Activated T-cell treated with anti-CD3 and anti-CD28 coated beads, Interleukin-2, amount 50 U/mL, for 4 hours (primary cell): Measurements from ENCODE around the gene MEPCE. TPM values are rescaled to one million over a fixed set of nuclear protein-coding genes. Genes with fewer than 3 reads are reported as not detected.

ENCODE experiments used
- ATAC-seq, 2 donors: fragments of 200-7000 bp; cut with Tn5 transposase; one replicate each; pipeline ENCODE4 v1.10.0; 2021
- DNase-seq: peaks from one replicate; pipeline ENCODE4 v3.0.0-alpha.2; 2020
- H3K27me3 Mint-ChIP-seq: one replicate; pipeline ENCODE4 v1.8.0; 2021; ENCODE audit warnings: low read depth, mixed read lengths
- H3K36me3 Mint-ChIP-seq: one replicate; pipeline ENCODE4 v1.8.0; 2022; ENCODE audit warnings: mixed read lengths; ENCODE audit not compliant: insufficient read depth
- H3K4me1 Mint-ChIP-seq: one replicate; pipeline ENCODE4 v1.8.0; 2021; ENCODE audit warnings: low read depth, mixed read lengths
- H3K4me3 Mint-ChIP-seq: one replicate; pipeline ENCODE4 v1.8.0; 2021; ENCODE audit warnings: mild to moderate bottlenecking, moderate library complexity, mixed read lengths
- H3K9me3 Mint-ChIP-seq: one replicate; pipeline ENCODE4 v1.8.0; 2021; ENCODE audit warnings: mixed read lengths
- total RNA-seq, 3 donors: library from RNA; stranded (reverse); gene quantifications; one replicate each; pipeline ENCODE4 v1.2.1, GENCODE V29; 2021

The MEPCE gene
- total RNA-seq, 3 donors from 2014 or later, result 82.4 to 87.2 (median 84.4) TPM

- ATAC-seq (no peak), DNase-seq (no peak)
- no peaks in the 10 kb centered on the region for H3K9me3 Mint-ChIP-seq
- H3K4me1 Mint-ChIP-seq, result peaks cover 43% of the 10 kb centered on the region
- no peaks in the 10 kb centered on the region for H3K27me3 Mint-ChIP-seq
- H3K4me3 Mint-ChIP-seq, result no peak overlapping the region
- H3K36me3 Mint-ChIP-seq, result peaks cover 8% of the 10 kb centered on the region
These were observed 43.3 kb downstream of the MEPCE start for GRCh38 chr7:100472854-100473499.

DNA sequence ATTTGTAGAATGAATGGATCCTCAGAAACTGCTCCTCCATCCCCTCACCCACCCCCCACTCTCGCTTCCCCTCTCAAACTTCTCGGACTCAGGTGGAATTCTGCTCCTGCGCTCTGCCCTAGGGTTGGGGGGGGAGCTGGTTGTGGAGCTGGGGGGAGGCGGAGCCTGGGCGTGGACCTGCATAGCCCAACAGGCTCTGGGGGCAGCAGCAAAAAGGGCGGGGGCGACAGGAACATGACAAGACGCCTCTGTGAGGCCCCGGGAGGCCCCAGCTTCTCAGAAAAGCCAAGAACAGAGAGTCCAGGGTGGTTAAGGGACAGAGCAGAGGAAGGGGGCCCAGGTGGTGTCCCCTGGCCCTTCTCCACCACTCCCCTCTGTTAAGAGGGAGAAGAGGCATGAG, 45.9 kb downstream of the MEPCE start:
- Mint-ChIP-seq H3K36me3 (peaks cover 7% of the 10 kb centered on the region), H3K27me3 (no peaks in the 10 kb centered on the region), H3K9me3 (no peaks in the 10 kb centered on the region), H3K4me1 (peaks cover 40% of the 10 kb centered on the region), H3K4me3 (peak overlapping the region; percentile 82)
- no peak for ATAC-seq
- DNase-seq, result no peak

DNA sequence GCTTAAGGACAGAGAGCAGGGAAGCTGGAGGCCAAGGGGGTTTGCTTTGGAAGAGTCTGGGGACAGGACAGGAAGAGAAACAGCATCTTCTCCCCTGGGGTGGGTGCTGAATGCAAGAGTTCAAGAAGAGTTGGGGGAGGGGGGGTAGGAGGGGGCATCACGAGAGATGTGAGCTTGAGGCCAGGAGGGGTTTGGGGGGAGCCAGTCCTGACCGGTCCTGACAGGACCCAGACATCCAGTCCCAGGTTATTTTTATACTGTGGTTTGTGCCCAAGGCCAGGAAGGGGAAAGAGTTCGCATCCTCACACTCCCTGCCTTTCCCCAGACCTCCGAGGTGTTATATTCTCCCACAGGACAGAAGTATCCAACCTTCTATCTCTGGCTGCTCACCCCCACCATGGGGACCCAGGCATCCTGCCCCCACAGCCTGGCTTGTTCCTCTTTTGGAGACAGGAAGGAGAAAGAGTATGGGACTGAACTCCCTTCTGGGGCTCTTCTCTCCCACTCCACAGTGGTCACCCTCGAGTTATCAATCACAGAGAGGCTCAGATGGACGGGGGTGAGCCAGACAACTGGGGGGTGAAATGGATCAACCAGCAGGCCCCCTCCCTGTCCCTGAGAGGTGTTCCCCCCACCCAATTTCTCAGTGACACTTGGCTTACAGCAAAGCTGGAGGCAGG, 46.6 kb downstream of the MEPCE start:
- no peak for DNase-seq
- Mint-ChIP-seq H3K36me3 (peaks cover 4% of the 10 kb centered on the region), H3K4me1 (peaks cover 40% of the 10 kb centered on the region), H3K27me3 (no peaks in the 10 kb centered on the region), H3K4me3 (peak overlapping the region; percentile 82), H3K9me3 (no peaks in the 10 kb centered on the region)
- ATAC-seq, result no peak

- no peaks in the 10 kb centered on the region for H3K27me3 Mint-ChIP-seq
- H3K36me3 Mint-ChIP-seq, result peaks cover 3% of the 10 kb centered on the region
- H3K4me3 Mint-ChIP-seq, result peak overlapping the region; percentile 82
- peaks cover 41% of the 10 kb centered on the region for H3K4me1 Mint-ChIP-seq
- DNase-seq, result no peak
- no peak for ATAC-seq
- no peaks in the 10 kb centered on the region for H3K9me3 Mint-ChIP-seq
These were observed 47.6 kb downstream of the MEPCE start for GRCh38 chr7:100476903-100477870.

DNA sequence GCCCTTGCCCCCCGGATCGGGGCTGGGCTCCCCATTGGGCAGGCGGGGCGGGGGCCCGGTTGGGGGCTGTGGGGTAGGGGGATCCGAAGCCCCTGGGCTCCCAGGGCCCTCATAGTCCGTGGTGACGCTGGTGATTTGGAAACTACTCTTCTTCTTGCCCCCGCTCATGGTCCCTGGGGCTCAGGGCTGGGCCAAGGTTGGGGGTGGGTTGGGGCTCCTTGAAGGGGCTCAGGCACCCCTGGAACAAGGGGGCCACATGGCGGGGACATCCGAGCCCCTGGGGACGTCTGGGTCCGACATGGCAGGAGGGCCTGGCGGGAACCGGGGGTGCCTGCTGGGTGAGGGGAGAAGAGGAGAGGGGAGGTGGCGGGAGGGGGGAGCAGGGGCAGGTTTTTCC, 48.2 kb downstream of the MEPCE start:
- ATAC-seq, result no peak
- Mint-ChIP-seq H3K27me3 (no peaks in the 10 kb centered on the region), H3K4me1 (peaks cover 46% of the 10 kb centered on the region), H3K9me3 (no peaks in the 10 kb centered on the region), H3K4me3 (peak overlapping the region; percentile 92), H3K36me3 (peaks cover 3% of the 10 kb centered on the region)
- no peak for DNase-seq

DNA sequence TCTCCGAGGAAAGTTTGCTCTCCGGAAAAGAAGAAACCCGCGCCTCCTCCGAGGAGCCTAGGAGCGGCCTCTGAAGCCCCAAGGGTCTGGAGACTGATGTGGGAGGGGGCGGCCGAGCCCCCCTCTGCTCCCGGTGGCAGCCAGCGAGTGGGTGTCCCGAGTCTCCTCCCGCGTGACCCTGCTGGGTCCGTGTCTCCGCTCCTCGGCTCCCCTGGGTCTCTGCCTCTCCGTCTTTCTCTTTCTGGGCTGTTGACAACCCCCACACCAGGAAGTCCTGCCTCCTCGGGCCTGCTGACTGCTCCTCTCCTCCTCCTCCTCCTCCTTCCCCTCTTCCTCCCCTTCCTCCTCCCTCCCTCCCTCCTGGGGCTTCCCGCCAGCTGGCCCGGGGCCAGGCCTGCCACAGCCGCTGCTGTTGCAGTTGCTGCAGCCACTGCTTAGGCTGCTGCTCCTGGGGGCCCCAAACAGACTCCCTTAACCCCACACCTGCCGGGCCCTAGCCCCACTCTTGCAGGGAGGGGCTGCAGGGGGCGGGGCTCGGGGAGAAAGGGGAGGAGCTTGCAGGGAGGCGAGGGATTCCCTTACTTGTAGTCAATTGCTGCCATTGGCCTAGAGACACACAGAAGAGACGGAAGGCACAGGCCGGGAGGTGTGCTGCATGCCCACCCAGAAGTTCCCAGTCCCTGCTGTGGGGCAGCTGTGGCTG, 49.5 kb downstream of the MEPCE start, which contains the start of gene TSC22D4:
Gene TSC22D4, minus strand, starts transcription at position 257 of the 703 bp plus-strand sequence. CDS start 1,176 bp downstream, outside the sequence.
- Mint-ChIP-seq H3K4me1 (peaks cover 37% of the 10 kb centered on the region), H3K27me3 (no peaks in the 10 kb centered on the region), H3K36me3 (no peaks in the 10 kb centered on the region), H3K4me3 (peak within 1 kb of the TSS; percentile 92), H3K9me3 (no peaks in the 10 kb centered on the region)
- DNase-seq, result peak; percentile 87
- ATAC-seq, result peak; percentile 77

GRCh38 chr7:100481466-100481865, 51.8 kb downstream of the MEPCE start:
- peaks cover 24% of the 10 kb centered on the region for H3K4me1 Mint-ChIP-seq
- ATAC-seq (no peak), DNase-seq (no peak)
- H3K36me3 Mint-ChIP-seq, result no peaks in the 10 kb centered on the region
- H3K9me3 Mint-ChIP-seq, result no peaks in the 10 kb centered on the region
- H3K4me3 Mint-ChIP-seq, result peak overlapping the region; percentile 26
- H3K27me3 Mint-ChIP-seq, result no peaks in the 10 kb centered on the region

GRCh38 chr7:100482728-100483089, 53.1 kb downstream of the MEPCE start:
- ATAC-seq (no peak), DNase-seq (no peak)
- H3K4me1 Mint-ChIP-seq, result peaks cover 17% of the 10 kb centered on the region
- peak overlapping the region; percentile 81 for H3K4me3 Mint-ChIP-seq
- no peaks in the 10 kb centered on the region for H3K36me3 Mint-ChIP-seq
- H3K27me3 Mint-ChIP-seq, result no peaks in the 10 kb centered on the region
- H3K9me3 Mint-ChIP-seq, result no peaks in the 10 kb centered on the region

DNA sequence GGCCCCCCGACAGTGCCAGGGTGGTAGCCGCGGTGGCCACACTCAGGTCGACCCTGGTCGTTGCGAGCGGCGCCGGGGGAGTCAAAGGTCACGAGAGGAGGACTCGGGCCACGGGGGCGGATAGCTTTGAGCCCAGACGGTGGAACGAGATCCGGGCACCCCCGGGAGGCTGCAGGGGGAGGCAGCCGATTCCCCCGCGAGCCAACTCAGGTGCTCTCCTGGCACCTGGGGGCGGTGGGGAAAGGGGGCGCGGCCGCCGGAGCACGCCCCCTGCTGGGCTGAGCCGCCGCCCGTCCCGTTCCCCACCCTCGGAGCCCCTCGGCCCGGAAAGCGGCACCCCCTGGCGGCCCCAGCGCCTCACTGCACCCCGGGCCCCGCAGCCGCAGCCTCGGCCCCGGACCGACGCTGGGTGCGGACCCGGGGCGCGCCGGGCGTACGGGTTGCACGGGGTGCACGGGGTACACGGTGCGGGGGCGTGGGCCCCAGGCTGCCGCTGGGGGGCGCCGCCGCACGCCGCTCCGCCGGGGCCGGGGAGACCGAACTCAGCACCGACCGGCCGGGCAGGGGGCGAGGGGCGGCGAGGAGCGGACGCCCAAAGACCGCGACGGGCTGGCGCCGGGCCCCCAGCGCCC, 53.6 kb downstream of the MEPCE start:
- peaks cover 17% of the 10 kb centered on the region for H3K4me1 Mint-ChIP-seq
- H3K27me3 Mint-ChIP-seq, result no peaks in the 10 kb centered on the region
- H3K36me3 Mint-ChIP-seq, result no peaks in the 10 kb centered on the region
- ATAC-seq (peak; percentile 66 to 78), DNase-seq (peak; percentile 83)
- H3K4me3 Mint-ChIP-seq, result peak overlapping the region; percentile 81
- H3K9me3 Mint-ChIP-seq, result no peaks in the 10 kb centered on the region

Other genes starting within 250 kb of the MEPCE start
- gene PVRIG, start 209.9 kb upstream of the MEPCE start, total RNA-seq, result 10 to 100 TPM; 21.9 to 37.1 (median 27.8) TPM
- gene SPDYE3, start 122.1 kb upstream of the MEPCE start, total RNA-seq, result not detected
- 10 to 100 TPM; 29.2 to 48.8 (median 34.3) TPM for gene PILRB, start 71.7 kb upstream of the MEPCE start, total RNA-seq
- 1 to 10 TPM in 2 of 3 donors, under 1 TPM in 1; 0.38 to 6.6 (median 1.1) TPM for gene PILRA, start 56.3 kb upstream of the MEPCE start, total RNA-seq
- gene ZCWPW1, start 1.1 kb upstream of the MEPCE start, total RNA-seq, result 1 to 10 TPM; 4.2 to 5.1 (median 4.8) TPM
- 10 to 100 TPM; 36.3 to 42.6 (median 37.4) TPM for gene PPP1R35, start 6.7 kb downstream of the MEPCE start, total RNA-seq
- under 1 TPM; 0.26 to 0.46 (median 0.41) TPM for gene SPACDR, start 34.4 kb downstream of the MEPCE start, total RNA-seq
- gene TSC22D4, start 49.4 kb downstream of the MEPCE start, total RNA-seq, result 10 to 100 TPM; 65.4 to 81.9 (median 81.5) TPM
- under 1 TPM; 0.11 to 0.33 (median 0.18) TPM for gene NYAP1, start 54.1 kb downstream of the MEPCE start, total RNA-seq
- 10 to 100 TPM; 58.6 to 72.0 (median 65.9) TPM for gene AGFG2, start 109.4 kb downstream of the MEPCE start, total RNA-seq
- gene SAP25, start 144.1 kb downstream of the MEPCE start, total RNA-seq, result 1 to 10 TPM; 6.2 to 8.1 (median 7.6) TPM
- gene LRCH4, start 156.3 kb downstream of the MEPCE start, total RNA-seq, result 10 to 100 TPM; 69.3 to 75.5 (median 73.1) TPM
- gene FBXO24, start 156.5 kb downstream of the MEPCE start, total RNA-seq, result under 1 TPM; 0.14 to 0.40 (median 0.34) TPM
- gene PCOLCE, start 172.5 kb downstream of the MEPCE start, total RNA-seq, result 1 to 10 TPM; 1.4 to 3.1 (median 2.0) TPM
- 1 to 10 TPM; 7.8 to 8.4 (median 7.9) TPM for gene MOSPD3, start 182.7 kb downstream of the MEPCE start, total RNA-seq
- 10 to 100 TPM; 11.8 to 16.1 (median 15.4) TPM for gene TFR2, start 211.7 kb downstream of the MEPCE start, total RNA-seq
- not detected for gene ACTL6B, start 226.6 kb downstream of the MEPCE start, total RNA-seq
- 100 to 1,000 TPM; 209 to 231 (median 215) TPM for gene GNB2, start 243.9 kb downstream of the MEPCE start, total RNA-seq